ENCODE measurements around the gene ATP2B2. TPM values are rescaled to one million over a fixed set of nuclear protein-coding genes. Genes with fewer than 3 reads are reported as not detected.

Gene ATP2B2
- total RNA-seq, 1 donor from 2014 or later, result not detected

DNA sequence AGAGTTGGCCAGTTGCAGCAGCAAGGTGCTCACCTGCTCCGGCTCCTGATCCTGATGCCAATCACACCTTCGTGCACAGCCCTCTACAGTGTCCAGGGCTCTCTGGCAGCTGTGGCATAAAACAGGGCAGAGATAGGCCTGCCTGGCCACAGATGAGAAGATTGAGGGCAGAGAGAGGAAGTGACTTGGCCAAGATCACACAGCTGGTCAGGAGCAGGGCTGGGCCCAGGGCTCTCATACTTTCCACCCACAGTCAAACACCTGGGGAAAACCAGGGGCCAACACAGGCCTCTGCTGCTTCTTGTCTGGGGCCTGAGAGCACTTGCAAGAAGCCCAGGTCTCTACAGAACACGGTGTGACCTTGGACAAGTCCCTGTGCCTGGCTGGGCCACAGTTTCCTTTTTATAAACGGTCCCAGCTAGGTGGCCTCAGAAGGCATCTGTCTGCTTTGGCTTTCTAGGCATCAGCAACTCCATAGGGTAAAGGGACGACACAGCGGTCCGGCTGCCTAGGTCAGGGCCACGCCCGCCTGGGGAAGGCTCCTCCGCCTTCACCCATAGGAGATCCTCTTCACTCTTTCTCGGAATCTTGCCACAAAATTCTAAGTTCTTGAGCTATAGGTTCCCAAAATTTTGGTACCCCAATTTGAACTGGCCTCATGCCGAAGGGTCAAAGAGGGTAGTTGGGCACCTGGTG is 3.1 kb downstream of the ATP2B2 start:
- Histone ChIP-seq H3K9me3 (replicated peaks) (no peaks in the 10 kb centered on the region), H3K4me3 (no peak overlapping the region), H3K27me3 (ENCODE audit: low read depth) (peaks cover 100% of the 10 kb centered on the region), H3K27ac (replicated peaks) (no peak overlapping the region), H3K36me3 (no peaks in the 10 kb centered on the region), H3K4me1 (peaks cover 10% of the 10 kb centered on the region)
- TF ChIP-seq, protein P1, sequence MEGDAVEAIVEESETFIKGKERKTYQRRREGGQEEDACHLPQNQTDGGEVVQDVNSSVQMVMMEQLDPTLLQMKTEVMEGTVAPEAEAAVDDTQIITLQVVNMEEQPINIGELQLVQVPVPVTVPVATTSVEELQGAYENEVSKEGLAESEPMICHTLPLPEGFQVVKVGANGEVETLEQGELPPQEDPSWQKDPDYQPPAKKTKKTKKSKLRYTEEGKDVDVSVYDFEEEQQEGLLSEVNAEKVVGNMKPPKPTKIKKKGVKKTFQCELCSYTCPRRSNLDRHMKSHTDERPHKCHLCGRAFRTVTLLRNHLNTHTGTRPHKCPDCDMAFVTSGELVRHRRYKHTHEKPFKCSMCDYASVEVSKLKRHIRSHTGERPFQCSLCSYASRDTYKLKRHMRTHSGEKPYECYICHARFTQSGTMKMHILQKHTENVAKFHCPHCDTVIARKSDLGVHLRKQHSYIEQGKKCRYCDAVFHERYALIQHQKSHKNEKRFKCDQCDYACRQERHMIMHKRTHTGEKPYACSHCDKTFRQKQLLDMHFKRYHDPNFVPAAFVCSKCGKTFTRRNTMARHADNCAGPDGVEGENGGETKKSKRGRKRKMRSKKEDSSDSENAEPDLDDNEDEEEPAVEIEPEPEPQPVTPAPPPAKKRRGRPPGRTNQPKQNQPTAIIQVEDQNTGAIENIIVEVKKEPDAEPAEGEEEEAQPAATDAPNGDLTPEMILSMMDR (IDR thresholded peaks at IDR 0.05; ENCODE audit: borderline replicate concordance), result no peak
- intact Hi-C loops (cut with micrococcal nuclease), result no loop called here
- DNase-seq, result no peak

DNA sequence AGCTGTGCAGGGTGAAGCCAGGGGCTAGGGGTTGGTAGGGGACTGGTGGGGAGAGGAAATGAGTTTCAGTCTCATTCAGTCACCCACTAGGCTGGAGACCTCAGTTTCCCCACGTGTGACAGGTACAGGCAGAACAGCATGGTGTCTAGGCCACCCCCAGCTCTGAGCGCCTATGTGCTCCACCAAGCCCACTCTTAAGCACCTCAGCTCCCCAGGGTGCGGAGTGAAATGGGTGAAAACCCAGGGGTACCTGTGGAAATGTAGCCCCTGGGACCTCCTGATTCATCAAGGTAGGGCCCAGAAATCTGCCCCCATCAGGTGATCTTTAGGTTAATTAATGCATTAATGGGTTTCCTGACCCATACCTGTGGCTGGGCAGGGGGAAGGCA is 3.7 kb downstream of the ATP2B2 start:
- no peak for DNase-seq
- intact Hi-C loops (cut with micrococcal nuclease), result no loop called here
- Histone ChIP-seq H3K27ac (replicated peaks) (no peak overlapping the region), H3K9me3 (replicated peaks) (no peaks in the 10 kb centered on the region), H3K36me3 (no peaks in the 10 kb centered on the region), H3K27me3 (ENCODE audit: low read depth) (peaks cover 100% of the 10 kb centered on the region), H3K4me1 (peaks cover 10% of the 10 kb centered on the region), H3K4me3 (no peak overlapping the region)
- TF ChIP-seq, protein P1 (IDR thresholded peaks at IDR 0.05; ENCODE audit: borderline replicate concordance), result no peak

DNA sequence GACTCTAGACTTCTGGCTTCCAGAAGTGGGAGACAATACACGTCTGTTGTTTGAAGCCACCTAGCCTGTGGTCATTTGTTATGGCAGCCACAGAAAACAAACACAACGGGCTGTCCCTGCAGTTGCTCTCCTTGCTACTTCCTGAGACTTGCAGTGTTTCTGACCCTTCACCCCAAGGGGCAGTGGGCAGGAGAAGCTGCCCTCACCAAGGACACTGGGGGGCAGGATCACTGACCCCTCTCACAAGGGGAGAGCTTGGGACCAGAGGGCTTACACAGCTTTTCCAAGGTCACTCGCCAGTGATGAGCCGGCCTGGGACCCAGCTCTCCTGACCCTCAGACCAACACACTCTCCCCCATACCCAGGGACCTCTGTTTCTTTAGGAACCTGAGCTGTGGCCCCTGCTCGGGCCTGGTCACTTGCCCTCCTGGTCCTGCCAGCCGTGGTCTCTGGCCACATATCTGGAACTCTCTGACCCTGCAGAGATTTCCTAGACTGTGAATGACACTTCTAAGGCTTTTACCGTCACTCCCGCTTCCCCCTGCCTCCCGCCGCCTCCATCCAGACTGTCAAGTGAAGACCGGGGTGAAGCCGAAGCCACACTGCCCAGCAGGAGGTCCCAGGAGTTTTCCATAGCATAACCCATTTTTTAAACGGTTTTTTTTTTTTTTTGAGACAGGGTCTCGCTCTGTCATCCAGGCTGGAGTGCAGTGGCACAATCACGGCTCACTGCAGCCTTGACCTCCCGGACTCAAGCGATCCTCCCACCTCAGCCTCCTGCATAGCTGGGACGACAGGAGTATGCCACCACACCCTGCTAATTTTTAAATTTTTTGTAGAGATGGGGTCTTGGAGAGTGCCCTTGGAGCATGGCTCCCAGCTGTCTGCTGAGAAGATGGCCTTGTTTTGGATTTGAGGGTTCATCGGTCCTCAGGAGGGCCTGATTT is 4.4 kb downstream of the ATP2B2 start:
- intact Hi-C loops (cut with micrococcal nuclease), result no loop called here
- Histone ChIP-seq H3K36me3 (no peaks in the 10 kb centered on the region), H3K9me3 (replicated peaks) (no peaks in the 10 kb centered on the region), H3K4me1 (peaks cover 10% of the 10 kb centered on the region), H3K27me3 (ENCODE audit: low read depth) (peaks cover 94% of the 10 kb centered on the region), H3K27ac (replicated peaks) (no peak overlapping the region), H3K4me3 (no peak overlapping the region)
- no peak for DNase-seq
- TF ChIP-seq, protein P1 (IDR thresholded peaks at IDR 0.05; ENCODE audit: borderline replicate concordance), result no peak

DNA sequence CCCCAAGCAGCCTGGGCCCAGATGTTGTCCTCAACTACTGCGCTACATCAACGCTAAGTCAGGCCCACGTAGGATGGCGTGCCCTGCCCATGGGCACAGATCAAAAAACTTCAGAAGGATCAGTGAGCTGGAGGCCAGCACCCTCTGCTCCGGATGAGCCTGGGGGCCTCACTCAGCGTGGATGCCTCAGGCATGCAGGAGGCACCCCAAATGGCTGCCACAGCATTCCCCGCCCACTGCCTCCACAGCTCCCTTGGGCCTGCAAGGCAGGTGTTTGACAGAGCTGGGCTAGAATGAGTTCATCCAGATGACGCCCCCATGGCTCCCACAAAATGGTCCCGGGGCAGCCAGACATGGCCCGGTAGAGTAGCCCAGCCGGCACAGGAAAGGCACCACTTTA is 7.1 kb downstream of the ATP2B2 start:
- H3K27ac ChIP-seq (replicated peaks), result no peak overlapping the region
- no peaks in the 10 kb centered on the region for H3K36me3 ChIP-seq
- intact Hi-C loops (cut with micrococcal nuclease), result no loop called here
- no peak overlapping the region for H3K4me3 ChIP-seq
- H3K9me3 ChIP-seq (replicated peaks), result no peaks in the 10 kb centered on the region
- peaks cover 12% of the 10 kb centered on the region for H3K4me1 ChIP-seq
- TF ChIP-seq, protein P1 (IDR thresholded peaks at IDR 0.05; ENCODE audit: borderline replicate concordance), result no peak
- H3K27me3 ChIP-seq (ENCODE audit: low read depth), result peaks cover 66% of the 10 kb centered on the region
- no peak for DNase-seq

DNA sequence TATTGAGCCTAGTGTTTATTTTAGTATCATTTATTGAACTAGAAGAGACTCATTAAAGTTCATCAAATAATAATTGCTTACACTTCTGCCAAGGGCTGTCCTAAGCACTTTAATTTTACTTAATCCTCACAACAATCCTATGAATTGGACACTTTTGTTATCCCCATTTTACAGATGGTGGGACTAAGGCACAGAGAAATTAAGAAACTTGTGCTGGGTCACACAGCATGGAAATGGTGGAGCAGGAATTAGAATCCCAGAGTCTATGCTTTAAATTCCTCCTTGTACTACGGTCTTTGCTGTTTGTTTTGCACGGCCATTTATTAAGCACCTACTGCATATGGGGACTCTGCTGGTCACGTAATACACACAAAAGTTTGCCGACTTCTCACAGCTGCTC is 7.9 kb downstream of the ATP2B2 start:
- peaks cover 58% of the 10 kb centered on the region for H3K27me3 ChIP-seq (ENCODE audit: low read depth)
- H3K36me3 ChIP-seq, result no peaks in the 10 kb centered on the region
- TF ChIP-seq, protein P1 (IDR thresholded peaks at IDR 0.05; ENCODE audit: borderline replicate concordance), result no peak
- no peak overlapping the region for H3K4me3 ChIP-seq
- H3K4me1 ChIP-seq, result peaks cover 12% of the 10 kb centered on the region
- no peak overlapping the region for H3K27ac ChIP-seq (replicated peaks)
- no peak for DNase-seq
- intact Hi-C loops (cut with micrococcal nuclease), result no loop called here
- H3K9me3 ChIP-seq (replicated peaks), result no peaks in the 10 kb centered on the region
